Progenitor cell of endocrine pancreas (in vitro differentiated cells): ENCODE measurements around the gene SAMD4A. TPM values are rescaled to one million over a fixed set of nuclear protein-coding genes. Genes with fewer than 3 reads are reported as not detected.

Source experiments
- DNase-seq: peaks from one replicate; pipeline ENCODE4 v3.0.0; 2021; ENCODE audit warnings: low spot score; ENCODE audit not compliant: unreplicated experiment
- H3K27ac Mint-ChIP-seq: 2 replicates; pipeline ENCODE4 v1.8.0; 2021; ENCODE audit warnings: mild to moderate bottlenecking, moderate library complexity, mixed read lengths
- H3K27me3 Mint-ChIP-seq: 2 replicates; pipeline ENCODE4 v1.8.0; 2021; ENCODE audit warnings: mixed read lengths
- H3K36me3 Mint-ChIP-seq: 2 replicates; pipeline ENCODE4 v1.8.0; 2022; ENCODE audit warnings: mixed read lengths; ENCODE audit not compliant: insufficient read depth
- H3K4me1 Mint-ChIP-seq: 2 replicates; pipeline ENCODE4 v1.8.0; 2021; ENCODE audit warnings: low read depth, mixed read lengths
- H3K4me3 Mint-ChIP-seq: 2 replicates; pipeline ENCODE4 v1.8.0; 2021; ENCODE audit warnings: low read depth, mild to moderate bottlenecking, moderate library complexity, mixed read lengths
- H3K9me3 Mint-ChIP-seq: 2 replicates; pipeline ENCODE4 v1.8.0; 2021; ENCODE audit warnings: low read depth, mixed read lengths
- CTCF ChIP-seq: fragments of 200-600 bp; sonication (generic); IDR thresholded peaks from one replicate; pipeline ENCODE4 v1.5.0; 2021; ENCODE audit warnings: antibody characterized with exemption, mild to moderate bottlenecking; ENCODE audit not compliant: unreplicated experiment
- total RNA-seq: library from RNA; stranded (reverse); gene quantifications from 2 replicates; pipeline ENCODE4 v1.2.1, GENCODE V29; 2021

SAMD4A gene
- total RNA-seq, 1 donor from 2014 or later: 9.1 TPM

DNA sequence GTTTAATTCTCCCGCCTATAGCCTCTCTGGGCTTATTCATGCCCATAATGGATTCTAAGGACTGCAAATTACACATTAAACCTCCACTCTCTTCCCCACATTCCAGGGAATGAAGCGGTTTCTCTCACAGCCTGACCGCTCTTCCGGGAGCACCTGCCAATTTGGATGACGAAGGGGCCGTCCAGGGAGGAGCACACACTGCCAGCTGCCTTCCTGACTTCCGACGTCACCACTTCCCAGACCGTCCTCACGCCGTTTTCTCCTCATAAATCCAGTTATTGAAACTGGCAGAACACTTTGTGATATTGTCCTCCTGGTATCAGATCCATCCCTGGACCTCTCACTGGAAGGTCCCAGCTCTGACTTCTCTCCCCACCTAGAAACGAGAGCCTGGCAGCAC is 248.1 kb downstream of the SAMD4A start:
- Mint-ChIP-seq H3K4me1 (peaks cover 12% of the 10 kb centered on the region), H3K27me3 (peaks cover 8% of the 10 kb centered on the region), H3K36me3 (no peaks in the 10 kb centered on the region), H3K9me3 (no peaks in the 10 kb centered on the region), H3K4me3 (no peak overlapping the region), H3K27ac (no peak overlapping the region)
- TF ChIP-seq CTCF: no peak
- DNase-seq: no peak

GRCh38 chr14:54815515-54815914 is 248.6 kb downstream of the SAMD4A start:
- DNase-seq: no peak
- Mint-ChIP-seq H3K27me3 (peaks cover 10% of the 10 kb centered on the region), H3K4me3 (no peak overlapping the region), H3K27ac (no peak overlapping the region), H3K9me3 (no peaks in the 10 kb centered on the region), H3K4me1 (peaks cover 12% of the 10 kb centered on the region), H3K36me3 (no peaks in the 10 kb centered on the region)
- TF ChIP-seq CTCF: no peak

- Mint-ChIP-seq H3K27me3 (peaks cover 10% of the 10 kb centered on the region), H3K4me3 (no peak overlapping the region), H3K4me1 (peaks cover 14% of the 10 kb centered on the region), H3K36me3 (no peaks in the 10 kb centered on the region), H3K9me3 (no peaks in the 10 kb centered on the region), H3K27ac (no peak overlapping the region)
- DNase-seq: no peak
- TF ChIP-seq CTCF: no peak
Measured at GRCh38 chr14:54816450-54816849, 249.5 kb downstream of the SAMD4A start.

GRCh38 chr14:54817506-54817905 is 250.6 kb downstream of the SAMD4A start:
- no peak for TF ChIP-seq CTCF
- DNase-seq: no peak
- Mint-ChIP-seq H3K9me3 (no peaks in the 10 kb centered on the region), H3K36me3 (no peaks in the 10 kb centered on the region), H3K27ac (no peak overlapping the region), H3K4me1 (peaks cover 14% of the 10 kb centered on the region), H3K27me3 (peaks cover 10% of the 10 kb centered on the region), H3K4me3 (no peak overlapping the region)

DNA sequence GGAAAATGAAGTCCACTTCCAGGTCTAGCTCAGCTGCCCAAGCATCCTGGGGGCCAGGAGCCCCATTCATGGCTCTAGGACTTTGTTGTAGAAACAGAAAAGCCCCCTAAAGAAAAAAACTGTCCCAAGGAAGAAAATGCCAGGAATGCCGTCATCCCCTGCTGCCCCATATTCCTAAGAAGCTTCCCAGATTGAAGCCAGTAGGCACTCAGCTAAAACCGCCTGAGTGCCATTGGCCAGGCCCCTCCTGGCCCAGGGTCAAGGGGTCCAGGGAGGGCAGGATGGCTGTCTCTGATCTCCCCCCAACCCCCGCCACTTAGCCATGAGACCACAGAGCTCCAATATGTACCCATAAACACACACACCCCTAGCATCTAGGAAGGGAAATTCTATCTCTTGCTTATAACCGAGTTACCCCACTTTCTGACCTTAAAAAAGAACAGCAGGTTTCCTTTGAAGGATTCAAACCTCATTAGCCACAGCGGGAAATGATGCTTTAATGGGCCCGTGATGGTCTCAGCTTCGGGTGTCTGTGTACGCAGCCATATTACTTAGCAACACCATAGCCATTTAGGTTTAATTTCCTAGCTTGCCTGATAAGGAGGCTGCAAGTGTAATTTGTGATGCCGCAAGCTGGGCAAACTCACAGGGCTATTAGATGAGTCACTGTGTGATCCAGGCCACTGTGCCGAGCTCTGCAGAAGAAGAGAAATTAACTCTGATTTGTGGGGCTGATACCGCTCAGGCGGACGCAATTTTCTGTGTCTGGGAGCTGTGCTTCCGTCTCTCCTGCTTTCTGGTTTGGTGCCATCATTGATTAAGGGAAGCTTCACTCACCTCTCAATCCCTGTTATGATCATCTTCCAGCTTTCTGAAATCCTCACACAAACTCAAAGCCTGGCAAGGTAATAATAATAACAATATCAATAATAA is 251.5 kb downstream of the SAMD4A start:
- Mint-ChIP-seq H3K9me3 (no peaks in the 10 kb centered on the region), H3K36me3 (no peaks in the 10 kb centered on the region), H3K27ac (peak overlapping the region; percentile 79), H3K4me1 (peaks cover 14% of the 10 kb centered on the region), H3K27me3 (peaks cover 4% of the 10 kb centered on the region), H3K4me3 (no peak overlapping the region)
- DNase-seq: no peak
- TF ChIP-seq CTCF: no peak
